Neural cell (in vitro differentiated cells): ENCODE results near the gene TLL2. TPM values are rescaled to one million over a fixed set of nuclear protein-coding genes. Genes with fewer than 3 reads are reported as not detected.

Source experiments
- H2AFZ ChIP-seq: fragments of 200-600, 300-800 bp; sonication (generic), shearing (Covaris generic); 2 replicates; pipeline ENCODE4 v1.6.0; 2014; ENCODE audit warnings: low read depth, mild to moderate bottlenecking, antibody characterized with exemption, low read length, moderate library complexity
- H3F3A ChIP-seq: fragments of 200-600 bp; shearing (Covaris generic); 2 replicates; pipeline ENCODE4 v1.6.1; 2016; ENCODE audit warnings: mild to moderate bottlenecking, moderate library complexity, mixed read lengths, antibody characterized with exemption, low read length; ENCODE audit not compliant: insufficient read depth, poor library complexity, severe bottlenecking
- H3K27ac ChIP-seq: fragments of 200-600, 300-800 bp; sonication (generic), shearing (Covaris generic); 2 replicates; pipeline ENCODE4 v1.5.1; 2014; ENCODE audit warnings: mild to moderate bottlenecking, low read length, moderate library complexity
- H3K27me3 ChIP-seq: fragments of 300-800, 200-600 bp; sonication (generic), shearing (Covaris generic); 2 replicates; pipeline ENCODE4 v1.6.0; 2014; ENCODE audit warnings: mild to moderate bottlenecking, low read depth, low read length, moderate library complexity; ENCODE audit not compliant: insufficient read depth
- H3K36me3 ChIP-seq: fragments of 300-800, 200-600 bp; sonication (generic), shearing (Covaris generic); 2 replicates; pipeline ENCODE4 v1.5.1; 2014; ENCODE audit warnings: mild to moderate bottlenecking, antibody characterized with exemption, low read length, moderate library complexity; ENCODE audit not compliant: insufficient read depth
- H3K4me2 ChIP-seq: fragments of 300-800, 200-600 bp; sonication (generic), shearing (Covaris generic); 2 replicates; pipeline ENCODE4 v1.6.0; 2014; ENCODE audit warnings: mild to moderate bottlenecking, low read length
- H3K4me3 ChIP-seq: fragments of 300-800, 200-600 bp; sonication (generic), shearing (Covaris generic); 2 replicates; pipeline ENCODE4 v1.5.1; 2014; ENCODE audit warnings: mild to moderate bottlenecking, low read length, moderate library complexity
- H3K79me2 ChIP-seq: fragments of 200-600 bp; shearing (Covaris generic); replicated peaks from 2 replicates; pipeline ENCODE4 v1.6.0; 2014; ENCODE audit warnings: mild to moderate bottlenecking, low read length, moderate library complexity; ENCODE audit not compliant: insufficient read depth
- H3K9ac ChIP-seq: fragments of 300-800, 200-600 bp; sonication (generic), shearing (Covaris generic); 2 replicates; pipeline ENCODE4 v1.6.1; 2016; ENCODE audit warnings: mild to moderate bottlenecking, low read length, mixed read lengths
- H3K9me2 ChIP-seq: fragments of 200-600 bp; shearing (Covaris generic); 2 replicates; pipeline ENCODE4 v1.6.1; 2016; ENCODE audit warnings: mild to moderate bottlenecking, low read length, mixed read lengths; ENCODE audit not compliant: insufficient read depth
- H3K9me3 ChIP-seq: fragments of 200-600, 300-800 bp; sonication (generic), shearing (Covaris generic); 2 replicates; pipeline ENCODE4 v1.6.1; 2016; ENCODE audit warnings: mild to moderate bottlenecking, mixed run types, low read length, moderate library complexity, mixed read lengths
- H4K20me1 ChIP-seq: fragments of 200-600 bp; shearing (Covaris generic); 2 replicates; pipeline ENCODE4 v1.6.1; 2016; ENCODE audit warnings: mild to moderate bottlenecking, mixed run types; ENCODE audit not compliant: insufficient read depth
- EP300 ChIP-seq: fragments of 450-650 bp; conservative IDR thresholded peaks from 2 replicates; pipeline ENCODE4 v1.6.1; 2014; ENCODE audit warnings: antibody characterized with exemption, mild to moderate bottlenecking, moderate library complexity; ENCODE audit not compliant: poor library complexity, severe bottlenecking
- EZH2 ChIP-seq: fragments of 200-600, 300-800 bp; shearing (Covaris generic), sonication (generic); IDR thresholded peaks from 2 replicates; pipeline ENCODE4 v1.6.1; 2014; ENCODE audit warnings: antibody characterized with exemption, low read length, borderline replicate concordance, mild to moderate bottlenecking; ENCODE audit not compliant: insufficient read depth, poor library complexity, severe bottlenecking
- MXI1 ChIP-seq: fragments of 450-650 bp; conservative IDR thresholded peaks from 2 replicates; pipeline ENCODE4 v1.6.1; 2014; ENCODE audit warnings: antibody characterized with exemption, mild to moderate bottlenecking; ENCODE audit not compliant: poor library complexity, severe bottlenecking
- POLR2AphosphoS5 ChIP-seq: IDR thresholded peaks from 2 replicates; pipeline ENCODE4 v1.6.1; 2012
- RAD21 ChIP-seq: fragments of 450-650 bp; conservative IDR thresholded peaks from 2 replicates; pipeline ENCODE4 v1.6.1; 2014; ENCODE audit warnings: antibody characterized with exemption, mild to moderate bottlenecking, moderate library complexity
- SMC3 ChIP-seq: fragments of 450-650 bp; conservative IDR thresholded peaks from 2 replicates; pipeline ENCODE4 v1.6.1; 2014; ENCODE audit warnings: antibody characterized with exemption, mild to moderate bottlenecking, moderate library complexity; ENCODE audit not compliant: poor library complexity
- TAF1 ChIP-seq: IDR thresholded peaks from 2 replicates; pipeline ENCODE4 v1.6.1; 2012; ENCODE audit warnings: low read depth
- polyA plus RNA-seq: library from polyadenylated mRNA; depleted of rRNA; stranded (reverse); fragments of >200 nt; gene quantifications from 2 replicates; pipeline ENCODE4 v1.2.3, GENCODE V29; 2014
- TF ChIP-seq, protein P1 (sequence below): fragments of 450-650 bp; IDR thresholded peaks from 2 replicates; pipeline ENCODE4 v1.5.1; 2014; ENCODE audit warnings: antibody characterized with exemption, mild to moderate bottlenecking, moderate library complexity; ENCODE audit not compliant: poor library complexity, severe bottlenecking
- TF ChIP-seq, protein P2 (sequence below): IDR thresholded peaks from 2 replicates; pipeline ENCODE4 v1.6.1; 2012; ENCODE audit warnings: borderline replicate concordance

TLL2 gene
- polyA plus RNA-seq, 1 donor from 2014 or later = 0.11 TPM

DNA sequence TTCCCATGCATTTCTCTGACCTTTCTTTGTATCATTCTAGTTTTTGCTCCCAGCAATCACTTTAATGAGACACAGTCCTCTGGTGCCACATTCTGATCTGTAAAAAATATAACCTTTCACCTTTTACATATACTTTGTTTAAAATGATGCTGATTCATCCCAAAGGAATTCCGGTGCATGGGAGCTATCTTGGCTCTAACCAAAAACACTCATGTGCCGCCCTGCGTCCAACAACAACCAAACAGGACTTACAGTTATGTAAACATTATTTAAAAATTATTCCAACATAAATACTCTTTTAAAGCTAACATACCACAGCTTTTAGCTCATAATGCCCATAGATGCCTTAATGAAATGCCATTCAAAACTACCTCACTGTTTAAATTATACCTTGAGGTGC lies 147.2 kb downstream of the TLL2 start:
- TF ChIP-seq RAD21 = no peak
- TF ChIP-seq TAF1 = no peak
- TF ChIP-seq MXI1 = no peak
- no peak for TF ChIP-seq POLR2AphosphoS5
- TF ChIP-seq, protein P1, sequence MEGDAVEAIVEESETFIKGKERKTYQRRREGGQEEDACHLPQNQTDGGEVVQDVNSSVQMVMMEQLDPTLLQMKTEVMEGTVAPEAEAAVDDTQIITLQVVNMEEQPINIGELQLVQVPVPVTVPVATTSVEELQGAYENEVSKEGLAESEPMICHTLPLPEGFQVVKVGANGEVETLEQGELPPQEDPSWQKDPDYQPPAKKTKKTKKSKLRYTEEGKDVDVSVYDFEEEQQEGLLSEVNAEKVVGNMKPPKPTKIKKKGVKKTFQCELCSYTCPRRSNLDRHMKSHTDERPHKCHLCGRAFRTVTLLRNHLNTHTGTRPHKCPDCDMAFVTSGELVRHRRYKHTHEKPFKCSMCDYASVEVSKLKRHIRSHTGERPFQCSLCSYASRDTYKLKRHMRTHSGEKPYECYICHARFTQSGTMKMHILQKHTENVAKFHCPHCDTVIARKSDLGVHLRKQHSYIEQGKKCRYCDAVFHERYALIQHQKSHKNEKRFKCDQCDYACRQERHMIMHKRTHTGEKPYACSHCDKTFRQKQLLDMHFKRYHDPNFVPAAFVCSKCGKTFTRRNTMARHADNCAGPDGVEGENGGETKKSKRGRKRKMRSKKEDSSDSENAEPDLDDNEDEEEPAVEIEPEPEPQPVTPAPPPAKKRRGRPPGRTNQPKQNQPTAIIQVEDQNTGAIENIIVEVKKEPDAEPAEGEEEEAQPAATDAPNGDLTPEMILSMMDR = no peak
- TF ChIP-seq EZH2 = no peak
- TF ChIP-seq, protein P2, sequence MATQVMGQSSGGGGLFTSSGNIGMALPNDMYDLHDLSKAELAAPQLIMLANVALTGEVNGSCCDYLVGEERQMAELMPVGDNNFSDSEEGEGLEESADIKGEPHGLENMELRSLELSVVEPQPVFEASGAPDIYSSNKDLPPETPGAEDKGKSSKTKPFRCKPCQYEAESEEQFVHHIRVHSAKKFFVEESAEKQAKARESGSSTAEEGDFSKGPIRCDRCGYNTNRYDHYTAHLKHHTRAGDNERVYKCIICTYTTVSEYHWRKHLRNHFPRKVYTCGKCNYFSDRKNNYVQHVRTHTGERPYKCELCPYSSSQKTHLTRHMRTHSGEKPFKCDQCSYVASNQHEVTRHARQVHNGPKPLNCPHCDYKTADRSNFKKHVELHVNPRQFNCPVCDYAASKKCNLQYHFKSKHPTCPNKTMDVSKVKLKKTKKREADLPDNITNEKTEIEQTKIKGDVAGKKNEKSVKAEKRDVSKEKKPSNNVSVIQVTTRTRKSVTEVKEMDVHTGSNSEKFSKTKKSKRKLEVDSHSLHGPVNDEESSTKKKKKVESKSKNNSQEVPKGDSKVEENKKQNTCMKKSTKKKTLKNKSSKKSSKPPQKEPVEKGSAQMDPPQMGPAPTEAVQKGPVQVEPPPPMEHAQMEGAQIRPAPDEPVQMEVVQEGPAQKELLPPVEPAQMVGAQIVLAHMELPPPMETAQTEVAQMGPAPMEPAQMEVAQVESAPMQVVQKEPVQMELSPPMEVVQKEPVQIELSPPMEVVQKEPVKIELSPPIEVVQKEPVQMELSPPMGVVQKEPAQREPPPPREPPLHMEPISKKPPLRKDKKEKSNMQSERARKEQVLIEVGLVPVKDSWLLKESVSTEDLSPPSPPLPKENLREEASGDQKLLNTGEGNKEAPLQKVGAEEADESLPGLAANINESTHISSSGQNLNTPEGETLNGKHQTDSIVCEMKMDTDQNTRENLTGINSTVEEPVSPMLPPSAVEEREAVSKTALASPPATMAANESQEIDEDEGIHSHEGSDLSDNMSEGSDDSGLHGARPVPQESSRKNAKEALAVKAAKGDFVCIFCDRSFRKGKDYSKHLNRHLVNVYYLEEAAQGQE = no peak
- TF ChIP-seq EP300 = no peak
- no peak for TF ChIP-seq SMC3
- no peaks in the 10 kb centered on the region for H3K27me3 ChIP-seq
- no peak overlapping the region for H3K4me2 ChIP-seq
- no peaks in the 10 kb centered on the region for H4K20me1 ChIP-seq
- no peak overlapping the region for H3K9ac ChIP-seq
- no peaks in the 10 kb centered on the region for H3K36me3 ChIP-seq
- no peaks in the 10 kb centered on the region for H3K79me2 ChIP-seq
- no peak overlapping the region for H3K27ac ChIP-seq
- no peak overlapping the region for H2AFZ ChIP-seq
- no peak overlapping the region for H3K4me3 ChIP-seq
- no peaks in the 10 kb centered on the region for H3F3A ChIP-seq
- H3K9me2 ChIP-seq = no peaks in the 10 kb centered on the region
- H3K9me3 ChIP-seq = no peaks in the 10 kb centered on the region

DNA sequence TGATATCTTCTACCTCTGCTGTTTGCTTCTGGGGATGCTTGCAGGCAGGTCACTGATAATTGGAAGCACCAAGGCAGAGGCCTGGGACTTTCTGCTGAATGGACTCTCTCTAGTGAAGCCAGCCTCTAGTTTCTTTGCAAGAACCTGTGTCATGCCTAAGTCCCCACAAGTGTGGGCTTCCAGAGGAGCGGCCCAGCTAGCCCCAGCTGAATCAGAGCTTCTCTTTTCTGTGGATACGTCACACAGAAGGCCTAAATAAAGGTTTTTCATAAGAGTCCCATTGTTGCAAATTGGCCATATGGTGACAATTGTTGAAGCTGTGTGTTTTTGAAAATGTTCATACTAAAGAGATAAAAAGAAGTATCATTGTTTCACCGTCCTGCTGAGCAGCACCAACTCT lies 148.2 kb downstream of the TLL2 start:
- Histone ChIP-seq H4K20me1 (no peaks in the 10 kb centered on the region), H3K27ac (no peak overlapping the region), H3F3A (no peaks in the 10 kb centered on the region), H3K27me3 (no peaks in the 10 kb centered on the region), H3K4me2 (no peak overlapping the region), H3K9me3 (no peaks in the 10 kb centered on the region), H3K79me2 (no peaks in the 10 kb centered on the region), H2AFZ (no peak overlapping the region), H3K9ac (no peak overlapping the region), H3K9me2 (no peaks in the 10 kb centered on the region), H3K36me3 (no peaks in the 10 kb centered on the region), H3K4me3 (no peak overlapping the region)
- no peak for TF ChIP-seq EZH2
- no peak for TF ChIP-seq RAD21
- TF ChIP-seq, protein P2 = no peak
- TF ChIP-seq TAF1 = no peak
- TF ChIP-seq POLR2AphosphoS5 = no peak
- no peak for TF ChIP-seq EP300
- TF ChIP-seq, protein P1 = no peak
